Mammary epithelial cell (primary cell): ENCODE measurements around the gene RBP2.

ENCODE experiments used
- EZH2 ChIP-seq: IDR thresholded peaks from 2 replicates; pipeline ENCODE4 v1.6.1; 2012; ENCODE audit warnings: low read length, inconsistent platforms, borderline replicate concordance
- TF ChIP-seq, protein P1 (sequence below), 2 donors: IDR thresholded peaks in 1 of 2; conservative IDR thresholded peaks in 1 of 2; 2 replicates each; pipeline ENCODE4 v1.5.1; 2011 to 2012; ENCODE audit warnings: inconsistent platforms in 2 of 2, low read length in 2 of 2, mild to moderate bottlenecking in 2 of 2, control low read depth in 1 of 2, low read depth in 1 of 2; ENCODE audit not compliant: insufficient read depth in 1 of 2; ENCODE audit errors: extremely low read depth in 1 of 2

DNA sequence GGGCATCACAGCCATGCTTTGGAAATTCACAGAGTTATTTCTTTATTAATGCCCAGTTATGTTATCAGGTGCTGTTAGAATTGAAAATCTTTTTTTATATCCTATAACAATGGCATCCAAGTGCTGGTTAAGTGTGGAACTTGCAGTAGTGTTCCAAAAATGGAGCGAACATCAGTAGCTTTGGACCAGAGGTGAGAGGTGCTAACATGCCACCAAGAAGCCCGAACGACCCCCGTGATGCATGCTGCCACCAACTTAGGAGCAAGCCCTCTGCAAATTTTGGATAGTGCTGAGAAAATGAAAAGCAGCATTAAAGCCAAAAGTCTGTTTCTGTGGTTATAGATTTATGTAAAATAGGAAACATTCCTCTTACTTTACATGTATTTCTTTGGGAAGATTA is 38.4 kb upstream of the RBP2 start:
- TF ChIP-seq, protein P1, sequence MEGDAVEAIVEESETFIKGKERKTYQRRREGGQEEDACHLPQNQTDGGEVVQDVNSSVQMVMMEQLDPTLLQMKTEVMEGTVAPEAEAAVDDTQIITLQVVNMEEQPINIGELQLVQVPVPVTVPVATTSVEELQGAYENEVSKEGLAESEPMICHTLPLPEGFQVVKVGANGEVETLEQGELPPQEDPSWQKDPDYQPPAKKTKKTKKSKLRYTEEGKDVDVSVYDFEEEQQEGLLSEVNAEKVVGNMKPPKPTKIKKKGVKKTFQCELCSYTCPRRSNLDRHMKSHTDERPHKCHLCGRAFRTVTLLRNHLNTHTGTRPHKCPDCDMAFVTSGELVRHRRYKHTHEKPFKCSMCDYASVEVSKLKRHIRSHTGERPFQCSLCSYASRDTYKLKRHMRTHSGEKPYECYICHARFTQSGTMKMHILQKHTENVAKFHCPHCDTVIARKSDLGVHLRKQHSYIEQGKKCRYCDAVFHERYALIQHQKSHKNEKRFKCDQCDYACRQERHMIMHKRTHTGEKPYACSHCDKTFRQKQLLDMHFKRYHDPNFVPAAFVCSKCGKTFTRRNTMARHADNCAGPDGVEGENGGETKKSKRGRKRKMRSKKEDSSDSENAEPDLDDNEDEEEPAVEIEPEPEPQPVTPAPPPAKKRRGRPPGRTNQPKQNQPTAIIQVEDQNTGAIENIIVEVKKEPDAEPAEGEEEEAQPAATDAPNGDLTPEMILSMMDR (conservative IDR thresholded peaks at IDR 0.05 in 1 of 2, IDR thresholded peaks at IDR 0.05 in 1 of 2; ENCODE audit: extremely low read depth in 1 of 2, insufficient read depth in 1 of 2, low read depth in 1 of 2, low read length in 2 of 2): no peak
- TF ChIP-seq EZH2: no peak
